ENCODE measurements around the gene RNF224.
"Not testable (repeated sequence)": the region's sequence is repeated elsewhere in the genome, so short reads cannot be mapped to it uniquely, and the experiment has no call there.

Gene RNF224

GRCh38 chr9:137235424-137236237 lies 8.3 kb downstream of the RNF224 start:
- no peak for DNase-seq (ENCODE audit: insufficient read length, low spot score)
- TF ChIP-seq POLR2A (IDR thresholded peaks at IDR 0.05; ENCODE audit: low read depth, low read length), result no peak
- TF ChIP-seq TAF1 (IDR thresholded peaks at IDR 0.05; ENCODE audit: low read depth, low read length), result no peak
- TF ChIP-seq POLR2AphosphoS5 (IDR thresholded peaks at IDR 0.05; ENCODE audit: low read depth, low read length), result no peak
- no peak for TF ChIP-seq SPI1 (IDR thresholded peaks at IDR 0.05; ENCODE audit: low read depth, low read length)
- no peak for TF ChIP-seq PAX5 (IDR thresholded peaks at IDR 0.05; ENCODE audit: insufficient read depth, low read length, severe bottlenecking)
- no peak for TF ChIP-seq POU2F2 (IDR thresholded peaks at IDR 0.05; ENCODE audit: low read depth, low read length)
- FAIRE-seq, result peak; percentile 31

GRCh38 chr9:137236238-137236935 lies 9.1 kb downstream of the RNF224 start:
- FAIRE-seq, result peak; percentile 95

GRCh38 chr9:137236936-137237421 lies 9.7 kb downstream of the RNF224 start:
- FAIRE-seq (peak; percentile 57), DNase-seq (ENCODE audit: insufficient read length, low spot score) (no peak)
- no peak for TF ChIP-seq TAF1 (IDR thresholded peaks at IDR 0.05; ENCODE audit: low read depth, low read length)
- no peak for TF ChIP-seq POLR2AphosphoS5 (IDR thresholded peaks at IDR 0.05; ENCODE audit: low read depth, low read length)
- no peak for TF ChIP-seq POLR2A (IDR thresholded peaks at IDR 0.05; ENCODE audit: low read depth, low read length)
- TF ChIP-seq POU2F2 (IDR thresholded peaks at IDR 0.05; ENCODE audit: low read depth, low read length), result no peak
- no peak for TF ChIP-seq PAX5 (IDR thresholded peaks at IDR 0.05; ENCODE audit: insufficient read depth, low read length, severe bottlenecking)
- TF ChIP-seq SPI1 (IDR thresholded peaks at IDR 0.05; ENCODE audit: low read depth, low read length), result no peak

More at GRCh38 chr9:137236238-137236935, 9.1 kb downstream of the RNF224 start:
- DNase-seq (ENCODE audit: insufficient read length, low spot score), result peak; percentile 99
- TF ChIP-seq TAF1 (IDR thresholded peaks at IDR 0.05; ENCODE audit: low read depth, low read length), result no peak
- no peak for TF ChIP-seq POU2F2 (IDR thresholded peaks at IDR 0.05; ENCODE audit: low read depth, low read length)
- no peak for TF ChIP-seq POLR2AphosphoS5 (IDR thresholded peaks at IDR 0.05; ENCODE audit: low read depth, low read length)
- TF ChIP-seq SPI1 (IDR thresholded peaks at IDR 0.05; ENCODE audit: low read depth, low read length), result no peak
- TF ChIP-seq POLR2A (IDR thresholded peaks at IDR 0.05; ENCODE audit: low read depth, low read length), result no peak
- no peak for TF ChIP-seq PAX5 (IDR thresholded peaks at IDR 0.05; ENCODE audit: insufficient read depth, low read length, severe bottlenecking)

GRCh38 chr9:137237759-137238726 lies 10.7 kb downstream of the RNF224 start:
- no peak for TF ChIP-seq POLR2AphosphoS5 (IDR thresholded peaks at IDR 0.05; ENCODE audit: low read depth, low read length)
- no peak for TF ChIP-seq POLR2A (IDR thresholded peaks at IDR 0.05; ENCODE audit: low read depth, low read length)
- no peak for TF ChIP-seq SPI1 (IDR thresholded peaks at IDR 0.05; ENCODE audit: low read depth, low read length)
- TF ChIP-seq TAF1 (IDR thresholded peaks at IDR 0.05; ENCODE audit: low read depth, low read length), result no peak
- no peak for TF ChIP-seq PAX5 (IDR thresholded peaks at IDR 0.05; ENCODE audit: insufficient read depth, low read length, severe bottlenecking)
- TF ChIP-seq POU2F2 (IDR thresholded peaks at IDR 0.05; ENCODE audit: low read depth, low read length), result no peak
- FAIRE-seq (no peak), DNase-seq (ENCODE audit: insufficient read length, low spot score) (no peak)

- not testable (repeated sequence) for FAIRE-seq; DNase-seq (ENCODE audit: insufficient read length, low spot score)
Measured at GRCh38 chr9:137239541-137240200, 12.4 kb downstream of the RNF224 start.

- no peak for TF ChIP-seq PAX5 (IDR thresholded peaks at IDR 0.05; ENCODE audit: insufficient read depth, low read length, severe bottlenecking)
- TF ChIP-seq TAF1 (IDR thresholded peaks at IDR 0.05; ENCODE audit: low read depth, low read length), result peak; percentile 21
- DNase-seq (ENCODE audit: insufficient read length, low spot score) (peak; percentile 67), FAIRE-seq (no peak)
Measured at GRCh38 chr9:137240318-137240840, 13.1 kb downstream of the RNF224 start.

- DNase-seq (ENCODE audit: insufficient read length, low spot score), result peak; percentile 99
- peak; percentile 100 for FAIRE-seq
- TF ChIP-seq SPI1 (IDR thresholded peaks at IDR 0.05; ENCODE audit: low read depth, low read length), result no peak
- peak; percentile 99 for TF ChIP-seq TAF1 (IDR thresholded peaks at IDR 0.05; ENCODE audit: low read depth, low read length)
- peak; percentile 99 for TF ChIP-seq POLR2A (IDR thresholded peaks at IDR 0.05; ENCODE audit: low read depth, low read length)
- peak; percentile 99 for TF ChIP-seq POLR2AphosphoS5 (IDR thresholded peaks at IDR 0.05; ENCODE audit: low read depth, low read length)
- TF ChIP-seq POU2F2 (IDR thresholded peaks at IDR 0.05; ENCODE audit: low read depth, low read length), result peak; percentile 90
- TF ChIP-seq PAX5 (IDR thresholded peaks at IDR 0.05; ENCODE audit: insufficient read depth, low read length, severe bottlenecking), result no peak
Measured at GRCh38 chr9:137240841-137241489, 13.7 kb downstream of the RNF224 start, which contains the start of gene TUBB4B. Gene TUBB4B, plus strand, starts transcription at chr9:137241287. Its CDS starts 74 bp downstream, at chr9:137241361.
